BLaER1 treated with 17β-estradiol and CSF1 and Interleukin-3, amounts not matched to agents 10 nM and 100 nM (cell line): ENCODE results near the gene SCAMP1.

Experiments
- H3K27ac ChIP-seq, 11 experiments: shearing (Covaris generic); formaldehyde crosslinking; 2 replicates each; pipeline ENCODE4 v1.8.1; 2022
- H3K27me3 ChIP-seq, 11 experiments: shearing (Covaris generic); formaldehyde crosslinking; 2 replicates each; pipeline ENCODE4 v1.8.1; 2022
- H3K36me3 ChIP-seq, 11 experiments: shearing (Covaris generic); formaldehyde crosslinking; 2 replicates each; pipeline ENCODE4 v1.8.1; 2022
- H3K4me1 ChIP-seq, 10 experiments: shearing (Covaris generic); formaldehyde crosslinking; 2 replicates each; pipeline ENCODE4 v1.8.1; 2022
- H3K4me2 ChIP-seq, 11 experiments: shearing (Covaris generic); formaldehyde crosslinking; 2 replicates each; pipeline ENCODE4 v1.8.1; 2022
- H3K4me3 ChIP-seq, 10 experiments: shearing (Covaris generic); formaldehyde crosslinking; 2 replicates each; pipeline ENCODE4 v1.8.1; 2022
- H3K9ac ChIP-seq, 11 experiments: shearing (Covaris generic); formaldehyde crosslinking; 2 replicates each; pipeline ENCODE4 v1.8.1; 2022
- H3K9me3 ChIP-seq, 11 experiments: shearing (Covaris generic); formaldehyde crosslinking; replicated peaks in 1 of 11; 2 replicates each; pipeline ENCODE4 v1.8.1; 2022
- H4K20me1 ChIP-seq, 11 experiments: shearing (Covaris generic); formaldehyde crosslinking; 2 replicates each; pipeline ENCODE4 v1.8.1; 2022
- Cebpa-rat ChIP-seq, 11 experiments: shearing (Covaris generic); IDR thresholded peaks; 2 replicates each; pipeline ENCODE4 v1.8.1; 2022

SCAMP1 gene

DNA sequence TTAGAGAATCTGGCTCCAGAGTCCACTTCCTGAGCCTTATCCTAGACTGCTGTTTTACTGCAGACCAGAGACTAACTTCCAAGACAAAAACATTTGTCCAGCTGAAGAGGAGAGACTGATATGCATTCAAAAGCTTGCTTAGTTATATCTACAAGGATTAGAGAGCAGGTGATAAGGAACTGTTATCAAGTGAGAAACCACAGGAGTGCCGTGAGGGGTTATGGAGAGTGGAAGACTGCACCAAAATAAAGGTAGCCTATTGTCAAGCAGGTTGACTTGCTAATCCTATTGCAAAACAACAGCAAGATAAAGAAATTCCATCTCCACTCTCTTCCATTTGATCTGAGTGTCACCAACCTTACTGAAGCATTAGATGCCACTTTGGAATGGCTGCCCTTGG, 139.1 kb downstream of the SCAMP1 start:
- TF ChIP-seq Cebpa-rat (IDR thresholded peaks at IDR 0.05) = no peak
- H3K4me2 ChIP-seq = peak overlapping the region in 3 of 11 experiments; percentile 77 to 95 (median 85); a peak in 6 of 22 replicates
- peaks cover 58 to 100% (median 64%) of the 10 kb centered on the region in 10 experiments for H3K4me1 ChIP-seq
- no peak overlapping the region for H3K27ac ChIP-seq
- H3K4me3 ChIP-seq = no peak overlapping the region
- no peaks in the 10 kb centered on the region for H3K27me3 ChIP-seq
- H3K9me3 ChIP-seq = no peaks in the 10 kb centered on the region
- H4K20me1 ChIP-seq = peaks cover 0 to 100% (median 0%) of the 10 kb centered on the region in 11 experiments; a peak in 6 of 22 replicates
- H3K36me3 ChIP-seq = peaks cover 0 to 74% (median 0%) of the 10 kb centered on the region in 11 experiments; a peak in 8 of 22 replicates
- H3K9ac ChIP-seq = no peak overlapping the region

- H3K9me3 ChIP-seq = no peaks in the 10 kb centered on the region
- no peak for TF ChIP-seq Cebpa-rat (IDR thresholded peaks at IDR 0.05)
- H3K4me2 ChIP-seq = peak overlapping the region in 3 of 11 experiments; percentile 52 to 95 (median 85); a peak in 4 of 22 replicates
- H3K27me3 ChIP-seq = no peaks in the 10 kb centered on the region
- no peak overlapping the region for H3K9ac ChIP-seq
- peaks cover 0 to 74% (median 0%) of the 10 kb centered on the region in 11 experiments; a peak in 7 of 22 replicates for H3K36me3 ChIP-seq
- H3K4me1 ChIP-seq = peaks cover 59 to 100% (median 67%) of the 10 kb centered on the region in 10 experiments
- H3K4me3 ChIP-seq = no peak overlapping the region
- peaks cover 0 to 100% (median 0%) of the 10 kb centered on the region in 11 experiments; a peak in 6 of 22 replicates for H4K20me1 ChIP-seq
- H3K27ac ChIP-seq = no peak overlapping the region
Measured at GRCh38 chr5:78500028-78500427, 139.6 kb downstream of the SCAMP1 start.

- Histone ChIP-seq H3K27me3 (no peaks in the 10 kb centered on the region), H4K20me1 (peaks cover 0 to 100% (median 0%) of the 10 kb centered on the region in 11 experiments; a peak in 6 of 22 replicates), H3K4me2 (peak overlapping the region in 10 of 11 experiments; percentile 42 to 95 (median 62); a peak in 16 of 22 replicates), H3K36me3 (peaks cover 0 to 81% (median 0%) of the 10 kb centered on the region in 11 experiments; a peak in 7 of 22 replicates), H3K9ac (no peak overlapping the region), H3K9me3 (no peaks in the 10 kb centered on the region), H3K4me1 (peaks cover 57 to 100% (median 65%) of the 10 kb centered on the region in 10 experiments), H3K4me3 (no peak overlapping the region), H3K27ac (no peak overlapping the region)
- TF ChIP-seq Cebpa-rat (IDR thresholded peaks at IDR 0.05) = no peak
Measured at GRCh38 chr5:78500871-78501270, 140.5 kb downstream of the SCAMP1 start.

DNA sequence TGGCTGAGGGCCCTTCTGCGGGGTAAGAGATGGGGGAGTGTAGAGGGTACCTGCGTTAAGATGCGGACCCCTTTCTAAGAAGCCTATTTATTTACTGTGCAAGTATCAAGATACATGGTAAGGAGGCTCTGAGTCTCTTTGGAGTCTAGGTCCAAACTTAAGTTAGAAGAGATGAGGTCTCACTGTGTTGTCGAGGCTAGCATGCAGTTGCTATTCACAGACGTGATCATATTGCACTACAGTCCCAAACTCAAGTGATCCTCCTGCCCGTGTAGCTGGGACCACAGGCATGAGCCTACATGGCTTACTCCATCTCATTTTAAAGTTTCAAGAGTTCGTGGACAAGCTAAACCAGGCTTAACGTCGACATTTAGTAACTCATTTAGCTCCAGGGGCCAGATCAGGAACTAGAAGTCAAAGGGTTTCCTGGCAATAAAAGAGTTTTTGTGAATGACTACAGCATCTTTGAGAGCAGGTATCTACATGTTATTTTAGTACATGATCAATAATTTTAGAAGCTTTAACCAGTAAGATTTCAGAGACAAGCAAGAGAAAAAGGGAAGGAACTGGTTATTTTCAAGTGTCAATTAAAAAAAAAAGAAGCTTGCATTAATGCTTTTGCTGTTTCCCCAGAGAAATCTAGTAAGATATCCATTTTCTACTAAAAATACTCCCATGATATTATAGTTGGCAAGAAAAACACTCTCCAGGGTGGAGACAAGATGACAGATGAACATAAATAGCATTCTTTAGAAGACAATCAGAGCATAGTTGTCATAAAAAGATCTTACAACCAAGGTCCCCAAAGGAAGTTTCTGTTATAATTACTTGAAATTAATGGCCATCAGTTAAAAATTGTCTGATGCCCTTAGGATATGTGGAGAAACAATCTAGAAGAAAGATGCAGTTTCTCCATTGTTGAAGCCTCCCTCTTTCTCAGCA, 141.3 kb downstream of the SCAMP1 start:
- TF ChIP-seq Cebpa-rat (IDR thresholded peaks at IDR 0.05) = no peak
- peak overlapping the region; percentile 42 to 95 (median 62) for H3K4me2 ChIP-seq
- H3K9ac ChIP-seq = peak overlapping the region in 3 of 11 experiments; percentile 2 to 56 (median 50); a peak in 2 of 22 replicates

GRCh38 chr5:78503958-78504653, 143.7 kb downstream of the SCAMP1 start:
- TF ChIP-seq Cebpa-rat (IDR thresholded peaks at IDR 0.05) = no peak
- H3K27me3 ChIP-seq = peaks cover 0 to 27% (median 19%) of the 10 kb centered on the region in 11 experiments; a peak in 19 of 22 replicates
- peak overlapping the region in 6 of 11 experiments; percentile 47 to 95 (median 84); a peak in 7 of 22 replicates for H3K4me2 ChIP-seq
- peaks cover 33 to 92% (median 39%) of the 10 kb centered on the region in 10 experiments for H3K4me1 ChIP-seq
- peaks cover 0 to 86% (median 0%) of the 10 kb centered on the region in 11 experiments; a peak in 7 of 22 replicates for H3K36me3 ChIP-seq
- H3K9ac ChIP-seq = peak overlapping the region in 2 of 11 experiments; percentile 29 to 86; a peak in 2 of 22 replicates
- no peaks in the 10 kb centered on the region for H3K9me3 ChIP-seq
- H3K27ac ChIP-seq = no peak overlapping the region
- H3K4me3 ChIP-seq = peak overlapping the region in 1 of 10 experiments; percentile 77; a peak in 1 of 20 replicates
- peaks cover 0 to 99% (median 0%) of the 10 kb centered on the region in 11 experiments; a peak in 8 of 22 replicates for H4K20me1 ChIP-seq

More for the DNA sequence above, 141.3 kb downstream of the SCAMP1 start:
- Histone ChIP-seq H3K4me1 (peaks cover 48 to 100% (median 57%) of the 10 kb centered on the region in 10 experiments), H3K27ac (peak overlapping the region in 4 of 11 experiments; percentile 0 to 17 (median 8); a peak in 5 of 22 replicates), H3K27me3 (peaks cover 0 to 3% (median 0%) of the 10 kb centered on the region in 11 experiments; a peak in 1 of 22 replicates), H4K20me1 (peaks cover 0 to 100% (median 0%) of the 10 kb centered on the region in 11 experiments; a peak in 6 of 22 replicates), H3K4me3 (no peak overlapping the region), H3K36me3 (peaks cover 0 to 89% (median 0%) of the 10 kb centered on the region in 11 experiments; a peak in 7 of 22 replicates), H3K9me3 (no peaks in the 10 kb centered on the region)

GRCh38 chr5:78504704-78505677, 144.6 kb downstream of the SCAMP1 start:
- H3K4me3 ChIP-seq = peak overlapping the region in 2 of 10 experiments; percentile 18 to 77; a peak in 2 of 20 replicates
- no peak overlapping the region for H3K27ac ChIP-seq
- H3K4me1 ChIP-seq = peaks cover 42 to 83% (median 48%) of the 10 kb centered on the region in 10 experiments
- H3K27me3 ChIP-seq = peaks cover 0 to 35% (median 28%) of the 10 kb centered on the region in 11 experiments; a peak in 19 of 22 replicates
- peak overlapping the region; percentile 23 to 95 (median 47); a peak in 20 of 22 replicates for H3K4me2 ChIP-seq
- no peaks in the 10 kb centered on the region for H3K9me3 ChIP-seq
- H3K9ac ChIP-seq = peak overlapping the region in 2 of 11 experiments; percentile 56 to 86; a peak in 3 of 22 replicates
- no peak for TF ChIP-seq Cebpa-rat (IDR thresholded peaks at IDR 0.05)
- peaks cover 0 to 86% (median 0%) of the 10 kb centered on the region in 11 experiments; a peak in 7 of 22 replicates for H3K36me3 ChIP-seq
- H4K20me1 ChIP-seq = peaks cover 0 to 99% (median 0%) of the 10 kb centered on the region in 11 experiments; a peak in 8 of 22 replicates

DNA sequence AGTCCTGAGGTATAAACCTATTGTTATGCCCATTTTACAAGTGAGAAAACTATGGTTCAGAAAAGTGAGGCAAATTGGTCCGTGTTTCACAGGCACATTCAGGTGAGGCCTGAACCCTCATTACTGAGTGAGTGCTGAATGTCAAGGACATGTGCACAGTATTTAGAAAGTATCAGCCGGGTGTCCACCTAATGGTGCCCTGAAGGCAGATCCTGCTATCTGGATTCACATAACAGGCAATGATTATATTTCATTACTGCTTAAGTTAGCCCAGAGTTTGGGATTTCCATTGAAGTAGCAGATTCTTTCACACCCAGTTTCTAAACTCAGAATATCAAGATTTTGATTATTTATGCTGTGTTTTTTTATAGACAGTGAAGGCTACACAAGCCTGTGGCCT, 145.4 kb downstream of the SCAMP1 start:
- H3K27ac ChIP-seq = no peak overlapping the region
- H3K4me2 ChIP-seq = peak overlapping the region in 9 of 11 experiments; percentile 39 to 95 (median 50); a peak in 12 of 22 replicates
- peaks cover 0 to 44% (median 37%) of the 10 kb centered on the region in 11 experiments; a peak in 19 of 22 replicates for H3K27me3 ChIP-seq
- peaks cover 49 to 85% (median 56%) of the 10 kb centered on the region in 10 experiments for H3K4me1 ChIP-seq
- peak overlapping the region in 3 of 10 experiments; percentile 70 to 77 (median 73); a peak in 3 of 20 replicates for H3K4me3 ChIP-seq
- no peaks in the 10 kb centered on the region for H3K9me3 ChIP-seq
- H3K9ac ChIP-seq = peak overlapping the region in 2 of 11 experiments; percentile 56 to 86; a peak in 3 of 22 replicates
- peaks cover 0 to 78% (median 0%) of the 10 kb centered on the region in 11 experiments; a peak in 7 of 22 replicates for H3K36me3 ChIP-seq
- H4K20me1 ChIP-seq = peaks cover 0 to 95% (median 0%) of the 10 kb centered on the region in 11 experiments; a peak in 8 of 22 replicates
- no peak for TF ChIP-seq Cebpa-rat (IDR thresholded peaks at IDR 0.05)
